ENCODE data around the gene ARPP21.

GRCh38 chr3:35635926-35636683 is 3.2 kb upstream of the ARPP21 start:
- TF ChIP-seq POLR2AphosphoS5 (IDR thresholded peaks at IDR 0.05; ENCODE audit: insufficient read depth, low read depth, low read length): no peak
- no peak for TF ChIP-seq POLR2A (IDR thresholded peaks at IDR 0.05; ENCODE audit: low read depth, low read length)
- no peak for TF ChIP-seq CTCF (IDR thresholded peaks at IDR 0.05; ENCODE audit: extremely low read depth in 1 of 2, insufficient read depth in 1 of 2, low read depth in 1 of 2, low read length in 2 of 2)

Data from endothelial cell of umbilical vein (primary cell).